Stimulated activated effector memory CD8-positive, alpha-beta T cell treated with anti-CD3 and anti-CD28 coated beads, Interleukin-12 subunit alpha, Interleukin-12 subunit beta, amount 100 ng/mL, for 72 hours (primary cell): ENCODE results near the gene TDP1.
"Not testable (repeated sequence)": the region's sequence is repeated elsewhere in the genome, so short reads cannot be mapped to it uniquely, and the experiment has no call there.

Experiments
- ATAC-seq: fragments of 150-1000 bp; cut with Tn5 transposase; 2 replicates; pipeline ENCODE4 v1.10.0; 2021
- DNase-seq, 2 donors: peaks; one replicate each; pipeline ENCODE4 v3.0.0; 2021 to 2022; ENCODE audit warnings: low spot score in 2 of 2
- H3K27ac Mint-ChIP-seq: one replicate; pipeline ENCODE4 v1.8.0; 2022; ENCODE audit warnings: mild to moderate bottlenecking, mixed read lengths
- H3K36me3 Mint-ChIP-seq: one replicate; pipeline ENCODE4 v1.8.0; 2022; ENCODE audit warnings: mild to moderate bottlenecking, mixed read lengths
- H3K4me1 Mint-ChIP-seq: one replicate; pipeline ENCODE4 v1.8.0; 2022; ENCODE audit warnings: mixed read lengths
- H3K4me3 Mint-ChIP-seq: one replicate; pipeline ENCODE4 v1.8.0; 2022; ENCODE audit warnings: mild to moderate bottlenecking, mixed read lengths
- H3K9me3 Mint-ChIP-seq: one replicate; pipeline ENCODE4 v1.8.0; 2022; ENCODE audit warnings: mixed read lengths

TDP1 gene

GRCh38 chr14:90000935-90001334, 45.2 kb downstream of the TDP1 start:
- no peak for DNase-seq
- Mint-ChIP-seq H3K4me1 (peaks cover 16% of the 10 kb centered on the region), H3K4me3 (no peak overlapping the region), H3K36me3 (peaks cover 98% of the 10 kb centered on the region), H3K9me3 (no peaks in the 10 kb centered on the region), H3K27ac (no peak overlapping the region)
- no peak for ATAC-seq

- Mint-ChIP-seq H3K9me3 (no peaks in the 10 kb centered on the region), H3K36me3 (peaks cover 98% of the 10 kb centered on the region), H3K27ac (no peak overlapping the region), H3K4me3 (no peak overlapping the region), H3K4me1 (peaks cover 10% of the 10 kb centered on the region)
- no peak for DNase-seq
- ATAC-seq = peak; percentile 81
Measured at GRCh38 chr14:90003526-90004307, 48.0 kb downstream of the TDP1 start.

- H3K9me3 Mint-ChIP-seq = no peaks in the 10 kb centered on the region
- DNase-seq (no peak), ATAC-seq (no peak)
- no peak overlapping the region for H3K27ac Mint-ChIP-seq
- peaks cover 93% of the 10 kb centered on the region for H3K36me3 Mint-ChIP-seq
- H3K4me1 Mint-ChIP-seq = peaks cover 10% of the 10 kb centered on the region
- H3K4me3 Mint-ChIP-seq = no peak overlapping the region
Measured at GRCh38 chr14:90005441-90005840, 49.7 kb downstream of the TDP1 start.

GRCh38 chr14:90005939-90006530, 50.3 kb downstream of the TDP1 start:
- DNase-seq = no peak

GRCh38 chr14:90017371-90017770, 61.6 kb downstream of the TDP1 start:
- H3K4me3 Mint-ChIP-seq = no peak overlapping the region
- H3K9me3 Mint-ChIP-seq = no peaks in the 10 kb centered on the region
- H3K4me1 Mint-ChIP-seq = peaks cover 14% of the 10 kb centered on the region
- H3K36me3 Mint-ChIP-seq = peaks cover 96% of the 10 kb centered on the region
- DNase-seq (no peak), ATAC-seq (no peak)
- peak overlapping the region; percentile 37 for H3K27ac Mint-ChIP-seq

More at GRCh38 chr14:90005939-90006530, 50.3 kb downstream of the TDP1 start:
- Mint-ChIP-seq H3K27ac (no peak overlapping the region), H3K4me3 (no peak overlapping the region), H3K9me3 (no peaks in the 10 kb centered on the region), H3K36me3 (peaks cover 93% of the 10 kb centered on the region), H3K4me1 (peaks cover 10% of the 10 kb centered on the region)
- no peak for ATAC-seq

- peaks cover 19% of the 10 kb centered on the region for H3K4me1 Mint-ChIP-seq
- DNase-seq (no peak), ATAC-seq (no peak)
Measured at GRCh38 chr14:90019824-90020523, 64.2 kb downstream of the TDP1 start.

GRCh38 chr14:90023176-90023896, 67.6 kb downstream of the TDP1 start:
- Mint-ChIP-seq H3K36me3 (peaks cover 91% of the 10 kb centered on the region), H3K4me3 (no peak overlapping the region), H3K27ac (peak overlapping the region; percentile 32), H3K4me1 (peaks cover 24% of the 10 kb centered on the region), H3K9me3 (no peaks in the 10 kb centered on the region)
- ATAC-seq (no peak), DNase-seq (no peak)

More at GRCh38 chr14:90019824-90020523, 64.2 kb downstream of the TDP1 start:
- Mint-ChIP-seq H3K36me3 (peaks cover 98% of the 10 kb centered on the region), H3K9me3 (no peaks in the 10 kb centered on the region), H3K27ac (peak overlapping the region; percentile 58), H3K4me3 (no peak overlapping the region)

GRCh38 chr14:90024910-90025309, 69.2 kb downstream of the TDP1 start:
- Mint-ChIP-seq H3K4me1 (peaks cover 17% of the 10 kb centered on the region), H3K4me3 (no peak overlapping the region), H3K27ac (no peak overlapping the region), H3K36me3 (peaks cover 91% of the 10 kb centered on the region), H3K9me3 (no peaks in the 10 kb centered on the region)
- ATAC-seq (no peak), DNase-seq (no peak)

- not testable (repeated sequence) for H3K4me3 Mint-ChIP-seq, ATAC-seq, H3K27ac Mint-ChIP-seq, DNase-seq, H3K9me3 Mint-ChIP-seq
- Mint-ChIP-seq H3K4me1 (peaks cover 10% of the 10 kb centered on the region), H3K36me3 (peaks cover 92% of the 10 kb centered on the region)
Measured at GRCh38 chr14:90026608-90027007, 70.9 kb downstream of the TDP1 start.

- H3K27ac Mint-ChIP-seq = no peak overlapping the region
- no peaks in the 10 kb centered on the region for H3K9me3 Mint-ChIP-seq
- H3K36me3 Mint-ChIP-seq = peaks cover 92% of the 10 kb centered on the region
- no peak overlapping the region for H3K4me3 Mint-ChIP-seq
- H3K4me1 Mint-ChIP-seq = peaks cover 10% of the 10 kb centered on the region
- no peak for DNase-seq
- ATAC-seq = no peak
Measured at GRCh38 chr14:90027842-90028241, 72.1 kb downstream of the TDP1 start.

GRCh38 chr14:90034156-90034555, 78.4 kb downstream of the TDP1 start:
- DNase-seq (no peak), ATAC-seq (no peak)
- Mint-ChIP-seq H3K4me1 (peaks cover 12% of the 10 kb centered on the region), H3K27ac (no peak overlapping the region), H3K9me3 (no peaks in the 10 kb centered on the region), H3K4me3 (no peak overlapping the region), H3K36me3 (peaks cover 98% of the 10 kb centered on the region)

GRCh38 chr14:90034835-90035525, 79.3 kb downstream of the TDP1 start:
- DNase-seq (no peak), ATAC-seq (no peak)
- Mint-ChIP-seq H3K4me1 (peaks cover 12% of the 10 kb centered on the region), H3K4me3 (no peak overlapping the region), H3K27ac (peak overlapping the region; percentile 62), H3K36me3 (peaks cover 94% of the 10 kb centered on the region), H3K9me3 (no peaks in the 10 kb centered on the region)

GRCh38 chr14:90039253-90040010, 83.7 kb downstream of the TDP1 start:
- Mint-ChIP-seq H3K4me3 (no peak overlapping the region), H3K36me3 (peaks cover 84% of the 10 kb centered on the region), H3K4me1 (peaks cover 12% of the 10 kb centered on the region), H3K9me3 (no peaks in the 10 kb centered on the region), H3K27ac (no peak overlapping the region)
- ATAC-seq (no peak), DNase-seq (no peak)

GRCh38 chr14:90040411-90040810, 84.7 kb downstream of the TDP1 start:
- H3K27ac Mint-ChIP-seq = no peak overlapping the region
- peaks cover 77% of the 10 kb centered on the region for H3K36me3 Mint-ChIP-seq
- DNase-seq (no peak), ATAC-seq (no peak)
- peaks cover 4% of the 10 kb centered on the region for H3K4me1 Mint-ChIP-seq
- no peak overlapping the region for H3K4me3 Mint-ChIP-seq
- H3K9me3 Mint-ChIP-seq = no peaks in the 10 kb centered on the region
